HG03196 (cell line): ENCODE measurements around the gene CUEDC2.

Experiments used
- ATAC-seq: cut with Tn5 transposase; IDR thresholded peaks from one replicate; pipeline ENCODE4 v1.9.1; 2021; ENCODE audit not compliant: unreplicated experiment

CUEDC2 gene

DNA sequence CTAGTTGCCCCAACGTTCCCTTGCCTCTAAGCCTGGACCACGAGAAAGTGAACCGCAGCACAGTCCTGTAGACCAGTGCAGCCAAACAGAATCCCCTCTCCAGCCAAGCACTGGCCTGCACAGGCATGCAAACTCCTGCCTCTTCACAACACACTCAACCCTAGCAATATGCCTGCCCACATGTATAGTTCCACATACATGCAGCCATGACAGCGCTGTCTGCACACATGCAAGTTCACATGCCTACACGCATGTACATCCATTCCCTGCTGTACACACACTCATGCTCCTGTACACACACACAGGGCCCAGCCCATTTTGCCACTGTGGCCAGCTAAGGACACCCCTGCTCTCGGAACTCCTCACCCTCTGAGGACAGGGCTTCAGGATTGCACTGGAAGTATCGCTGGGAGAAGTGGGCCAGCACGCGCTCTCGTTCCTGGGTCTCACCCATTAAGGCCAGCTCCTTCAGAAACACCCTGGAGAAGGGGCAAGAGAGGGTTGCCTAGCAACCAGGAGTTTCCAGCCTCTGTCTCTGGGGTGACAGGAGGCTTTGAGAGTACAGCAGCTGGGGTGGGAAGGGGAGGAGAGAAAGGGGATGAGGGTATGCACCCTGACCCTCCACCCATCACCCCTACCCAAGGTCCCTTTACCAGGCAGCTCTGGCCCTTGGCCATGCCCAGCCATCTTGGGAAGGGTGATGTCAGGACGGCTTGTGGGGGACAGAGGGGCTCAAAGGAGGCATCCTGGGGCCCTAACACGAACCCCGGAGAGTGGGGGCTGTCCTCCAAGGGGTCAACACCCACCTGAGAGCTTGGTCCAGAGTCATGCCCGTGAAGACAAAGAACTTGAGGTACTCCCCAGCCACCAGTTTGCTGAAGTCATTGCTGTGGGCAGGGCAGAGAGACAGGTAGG is 20.8 kb downstream of the CUEDC2 start:
- ATAC-seq: no peak

DNA sequence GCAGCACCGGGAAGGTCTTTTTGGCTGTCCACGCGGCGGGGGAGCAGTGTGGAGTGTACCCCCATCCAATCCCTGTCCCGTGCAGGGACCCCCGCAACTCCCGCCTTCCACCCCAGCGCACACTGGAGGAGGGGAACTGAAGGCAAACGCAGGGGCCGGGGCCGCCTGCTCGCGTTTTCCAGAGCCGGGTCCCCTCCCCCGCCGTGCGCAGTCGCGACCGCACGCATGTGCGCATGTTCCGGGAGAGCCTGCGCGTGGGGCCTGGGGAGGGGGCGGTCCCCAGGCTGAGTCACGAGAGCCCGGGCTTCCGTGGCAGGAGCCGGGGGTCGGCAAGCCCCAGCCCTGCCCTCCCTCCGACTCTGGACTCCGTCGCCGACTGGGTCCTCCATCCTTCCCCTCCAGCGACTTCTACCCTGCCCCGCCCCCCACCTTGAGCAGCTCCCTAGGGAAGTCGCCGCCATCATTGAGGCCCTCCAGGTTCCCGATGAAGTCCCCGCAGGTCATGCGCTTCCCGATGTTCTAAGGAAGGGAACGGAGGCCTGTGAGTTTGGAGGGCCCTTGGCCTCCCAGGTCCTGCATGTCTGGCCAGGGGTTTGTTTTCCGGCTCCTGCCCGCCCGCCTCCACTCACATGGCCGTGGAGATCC is 21.8 kb downstream of the CUEDC2 start:
- ATAC-seq: no peak

DNA sequence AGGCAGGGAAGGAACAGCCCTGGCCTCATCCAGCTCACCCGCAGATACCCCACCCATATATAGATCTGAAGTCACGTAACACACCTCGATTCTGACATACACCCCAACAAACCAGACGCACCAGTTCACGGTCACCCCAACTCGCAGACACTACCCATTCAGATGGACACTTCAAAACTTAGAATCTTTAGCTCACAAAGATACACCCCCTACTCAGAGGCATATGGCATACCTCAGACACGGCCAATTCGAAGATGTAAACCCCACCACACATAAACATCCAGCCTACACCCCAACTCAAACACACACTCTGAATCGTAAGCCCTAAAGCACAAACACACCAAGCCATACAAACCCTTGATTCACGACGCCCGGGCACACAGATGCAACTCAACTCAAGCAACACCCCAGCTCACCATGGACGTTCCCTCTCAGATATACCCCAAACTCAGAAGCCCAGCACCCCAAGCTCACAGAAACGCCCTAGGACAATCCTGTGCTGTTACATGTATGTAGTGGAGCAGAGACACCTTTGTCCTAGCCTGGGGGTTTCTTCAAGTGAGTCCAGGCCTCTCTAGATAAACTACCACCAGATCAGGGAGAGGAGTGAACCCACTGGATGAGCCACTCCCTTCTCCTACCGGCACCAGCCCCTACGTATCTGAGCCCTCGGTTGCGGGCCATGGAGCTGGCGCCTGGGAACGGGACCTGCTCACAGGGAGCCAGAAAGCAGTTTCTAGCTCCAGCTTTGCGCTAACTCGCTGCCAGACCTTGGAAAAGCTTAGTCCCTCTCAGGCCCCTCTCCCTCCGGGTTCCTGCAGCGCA is 22.6 kb downstream of the CUEDC2 start:
- ATAC-seq: no peak

DNA sequence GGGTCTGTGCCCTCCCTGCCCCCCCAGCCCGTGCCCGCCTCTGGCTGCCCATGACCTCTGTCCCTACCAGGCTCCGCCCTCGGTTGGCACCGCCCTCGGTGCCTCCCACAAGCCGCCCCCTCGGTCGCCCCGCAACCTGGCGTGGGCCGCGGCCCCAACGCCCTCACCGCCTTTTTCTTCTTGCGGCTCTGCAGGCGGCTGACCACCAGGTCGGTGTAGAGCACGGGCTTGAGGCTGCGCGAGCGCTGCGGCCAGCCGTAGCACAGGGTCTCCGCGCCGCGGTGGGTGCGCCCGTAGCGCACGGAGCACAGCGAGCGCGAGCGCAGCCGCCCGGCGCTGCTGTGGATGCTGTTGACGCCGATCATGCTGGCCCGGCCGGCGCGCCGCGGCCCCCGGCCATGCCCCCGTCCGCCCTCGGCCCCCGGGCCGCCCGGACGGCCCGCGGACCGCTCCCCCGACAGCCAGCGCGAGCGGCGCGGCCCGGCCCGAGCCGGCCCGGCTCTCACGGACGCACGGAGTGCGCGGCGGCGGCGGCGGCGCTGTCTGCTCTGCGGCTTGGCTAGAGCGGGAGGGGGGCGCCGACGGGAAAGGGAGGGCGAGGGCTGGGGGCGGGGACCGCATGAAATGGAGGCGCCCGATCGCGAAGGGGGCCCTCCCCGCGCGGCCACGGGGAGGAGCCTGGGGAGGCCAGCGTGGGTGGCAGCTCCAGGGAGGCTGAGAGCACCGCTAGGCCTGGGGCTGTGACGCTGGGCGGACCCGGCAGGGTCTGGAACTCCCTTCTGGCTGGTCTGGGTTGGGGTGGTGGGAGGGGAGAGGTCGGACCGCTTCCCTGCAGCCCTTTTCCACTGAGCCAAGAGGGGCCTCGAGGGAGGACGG is 23.4 kb downstream of the CUEDC2 start:
- ATAC-seq: no peak

DNA sequence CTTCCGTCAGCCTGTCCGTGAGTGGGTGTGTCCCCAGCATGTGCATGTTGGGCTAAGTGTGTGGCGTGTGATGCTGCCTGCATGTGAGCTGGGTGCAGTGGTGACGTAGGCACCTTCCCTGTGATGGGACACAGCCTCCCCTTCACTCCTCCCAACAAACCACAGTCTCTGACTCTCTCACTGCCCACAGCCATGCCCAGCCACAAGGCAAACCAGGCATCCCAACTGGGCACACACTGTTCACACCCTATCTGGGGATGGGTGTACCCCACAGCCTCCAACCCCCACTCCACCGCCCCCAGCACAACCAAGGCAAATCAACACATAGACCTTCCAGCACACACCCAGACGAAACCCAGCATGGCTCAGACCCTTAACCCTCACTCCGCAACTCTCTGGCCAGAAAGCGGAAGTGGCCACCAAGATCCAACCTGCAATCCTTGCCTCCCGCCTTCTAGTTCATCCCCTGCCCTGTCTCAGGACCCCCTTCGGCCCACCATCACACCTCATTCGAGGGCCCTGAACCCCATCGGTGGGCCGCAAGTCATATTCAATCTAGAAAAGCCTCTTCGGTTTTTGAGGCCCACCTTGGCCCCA is 24.1 kb downstream of the CUEDC2 start:
- ATAC-seq: no peak

DNA sequence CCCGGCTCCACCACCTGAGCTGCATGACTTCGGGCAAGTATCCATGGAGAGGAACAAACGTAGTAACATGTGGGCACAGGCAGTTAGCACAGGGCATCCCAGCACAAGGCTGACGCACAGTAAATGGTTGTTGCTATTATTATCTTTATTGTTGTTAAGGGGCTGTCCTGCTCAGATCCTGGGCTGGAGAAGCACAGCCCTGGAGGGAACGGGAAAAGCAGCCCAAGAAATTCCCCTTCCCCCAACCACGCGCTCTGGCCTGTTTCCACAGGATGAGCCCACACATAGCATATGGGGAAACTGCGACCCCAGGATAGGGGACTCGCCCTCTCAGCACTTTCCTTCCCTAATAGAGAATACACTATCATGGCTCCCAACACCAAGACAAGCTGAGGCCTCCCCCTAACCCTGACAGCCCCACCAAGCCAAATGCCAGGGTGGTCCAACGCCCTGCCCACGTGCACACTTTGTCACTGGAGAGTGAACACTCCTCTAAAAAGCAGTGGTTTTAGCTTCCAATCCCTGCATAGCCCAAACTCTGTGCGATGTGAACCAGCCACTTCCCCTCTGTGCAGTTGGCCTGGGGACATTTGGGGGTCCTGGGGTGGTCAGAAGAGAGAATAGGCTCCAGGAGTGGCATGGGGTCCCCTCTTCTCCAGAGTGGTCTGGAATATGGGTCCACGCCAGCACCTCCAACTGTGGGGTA is 24.8 kb downstream of the CUEDC2 start:
- ATAC-seq: no peak

DNA sequence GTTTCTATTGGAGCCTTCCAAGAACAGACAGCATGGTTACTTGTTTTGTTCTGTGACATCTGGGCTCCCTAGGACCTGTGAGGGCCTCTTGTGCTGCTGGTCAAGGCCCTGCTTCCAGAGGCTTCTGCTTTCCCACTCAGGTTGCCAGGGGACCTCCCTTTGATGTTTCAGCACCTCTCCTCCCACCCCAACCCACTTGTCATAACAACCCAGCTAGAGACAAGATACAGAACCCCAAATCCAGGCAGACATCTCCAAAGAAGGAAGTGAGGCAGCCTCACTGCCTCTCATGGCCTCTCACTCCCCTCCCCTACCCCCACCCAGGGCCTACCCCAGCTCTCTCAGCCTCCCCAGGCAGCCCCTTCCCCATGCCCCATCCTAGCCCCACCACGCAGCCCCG is 25.6 kb downstream of the CUEDC2 start:
- ATAC-seq: no peak

DNA sequence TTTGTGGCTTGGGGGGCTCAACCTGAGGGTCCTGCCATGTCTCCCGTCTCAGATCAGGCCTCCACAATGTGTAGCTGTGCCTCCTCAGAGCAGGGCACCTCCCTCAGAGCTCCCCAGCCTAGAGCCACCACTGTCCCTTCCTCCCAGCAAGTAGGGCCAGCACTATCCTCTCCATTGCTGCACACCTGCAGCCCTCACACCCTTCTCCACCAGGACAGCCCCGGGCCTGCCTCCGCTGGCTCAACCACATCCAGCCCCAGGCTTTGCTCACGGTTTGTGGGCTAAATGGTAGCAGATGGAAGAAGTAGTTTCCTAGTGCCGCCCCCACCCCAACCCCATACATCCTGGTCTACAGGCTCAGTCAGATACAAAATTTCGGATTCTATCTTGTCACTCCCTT is 26.7 kb downstream of the CUEDC2 start:
- ATAC-seq: no peak

DNA sequence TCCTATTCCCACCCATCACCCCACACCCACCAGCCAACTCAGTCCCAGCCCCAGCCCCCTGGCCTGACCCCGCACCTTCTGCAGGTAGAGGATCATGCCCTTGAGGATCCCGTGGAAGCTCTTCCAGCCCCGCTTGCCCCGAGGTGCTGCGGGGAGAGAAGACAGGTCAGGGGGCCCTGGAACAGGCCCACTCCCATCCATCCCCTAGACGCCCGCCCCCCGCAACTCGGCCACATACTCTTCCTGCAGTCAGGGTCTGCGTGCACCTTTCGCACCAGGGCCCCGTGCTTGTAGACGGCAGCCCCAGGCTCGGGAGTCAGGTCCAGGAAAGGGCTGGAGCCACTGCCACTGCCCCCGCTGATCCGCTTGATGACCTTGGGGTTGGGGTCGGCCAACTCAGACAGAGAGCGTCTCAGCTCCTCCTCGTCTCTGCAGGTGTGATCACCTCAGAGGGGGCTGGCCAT is 27.2 kb downstream of the CUEDC2 start:
- ATAC-seq: no peak

DNA sequence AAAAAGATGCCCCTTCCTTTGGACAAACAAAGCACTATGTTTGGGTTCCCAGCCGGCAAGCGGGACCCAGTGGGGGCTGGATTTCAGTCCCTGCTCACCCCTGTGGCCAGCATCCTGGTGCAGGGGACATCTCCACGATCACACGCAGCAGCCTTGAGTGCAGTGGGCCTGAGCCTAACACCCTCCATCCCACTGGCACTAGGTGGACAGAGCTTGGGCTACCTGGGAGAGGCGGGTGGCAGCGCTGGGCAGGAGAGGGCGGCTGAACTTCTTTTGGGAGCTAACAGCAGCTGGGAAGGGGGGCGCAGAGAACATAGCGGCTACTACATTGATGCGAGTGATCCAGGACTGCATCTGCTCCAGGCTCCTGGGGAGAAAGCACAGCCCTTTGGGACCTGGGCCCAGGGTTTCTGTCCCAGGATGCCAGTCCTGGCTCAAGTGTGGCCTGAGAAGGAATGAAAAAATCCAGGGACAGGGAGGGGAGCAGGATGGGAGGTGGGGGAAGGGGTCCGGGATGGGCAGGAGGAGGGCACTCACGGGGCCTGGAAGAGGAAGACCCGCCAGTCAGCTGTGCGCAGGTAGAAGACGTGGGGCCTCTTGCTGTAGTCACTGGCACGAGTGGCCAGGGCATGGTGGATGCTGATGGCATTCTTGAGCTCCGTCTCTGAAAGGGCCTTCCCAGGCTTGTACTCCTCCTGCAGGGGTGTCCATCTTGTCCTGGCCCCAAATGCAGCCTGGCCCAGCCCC is 27.8 kb downstream of the CUEDC2 start:
- no peak for ATAC-seq

DNA sequence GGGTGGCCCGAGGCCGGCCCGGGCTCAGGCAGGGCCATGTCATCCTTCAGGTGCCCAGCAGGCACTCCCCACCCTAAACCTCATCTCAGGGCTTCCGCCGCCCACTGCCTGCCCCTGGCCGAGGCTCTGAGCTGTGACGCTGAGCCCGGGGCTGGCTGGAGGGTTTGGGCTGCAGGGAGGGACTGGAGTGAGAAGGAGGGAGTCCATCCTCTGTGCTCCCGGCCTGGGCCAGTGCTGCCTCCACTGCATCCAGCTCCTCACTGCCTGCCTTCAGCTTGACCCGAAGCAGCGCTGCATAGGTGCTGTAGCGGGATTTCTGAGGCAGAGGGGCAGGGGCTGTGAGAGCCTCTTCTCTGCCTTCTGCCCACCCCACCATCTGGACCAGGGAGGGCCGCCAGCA is 29.3 kb downstream of the CUEDC2 start:
- ATAC-seq: no peak

DNA sequence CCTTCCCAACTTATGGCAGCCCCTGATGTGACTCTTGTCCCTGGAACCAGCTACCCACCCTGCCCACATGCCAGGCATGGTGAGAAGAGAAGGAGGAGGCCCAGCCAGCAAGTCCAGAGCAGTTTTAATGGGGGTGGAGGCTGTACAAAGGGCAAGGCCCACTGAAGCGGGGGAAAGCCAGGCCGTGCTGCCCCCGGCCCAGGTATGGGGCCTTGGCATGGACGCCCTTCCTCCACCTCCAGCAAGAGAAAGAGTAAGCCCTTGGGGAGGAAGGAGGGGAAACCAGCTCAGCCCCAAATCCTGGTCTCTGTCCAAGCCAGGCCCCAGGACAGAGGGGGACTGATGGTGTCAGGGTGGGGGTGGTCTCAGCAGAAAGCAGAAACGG is 29.9 kb downstream of the CUEDC2 start:
- no peak for ATAC-seq

DNA sequence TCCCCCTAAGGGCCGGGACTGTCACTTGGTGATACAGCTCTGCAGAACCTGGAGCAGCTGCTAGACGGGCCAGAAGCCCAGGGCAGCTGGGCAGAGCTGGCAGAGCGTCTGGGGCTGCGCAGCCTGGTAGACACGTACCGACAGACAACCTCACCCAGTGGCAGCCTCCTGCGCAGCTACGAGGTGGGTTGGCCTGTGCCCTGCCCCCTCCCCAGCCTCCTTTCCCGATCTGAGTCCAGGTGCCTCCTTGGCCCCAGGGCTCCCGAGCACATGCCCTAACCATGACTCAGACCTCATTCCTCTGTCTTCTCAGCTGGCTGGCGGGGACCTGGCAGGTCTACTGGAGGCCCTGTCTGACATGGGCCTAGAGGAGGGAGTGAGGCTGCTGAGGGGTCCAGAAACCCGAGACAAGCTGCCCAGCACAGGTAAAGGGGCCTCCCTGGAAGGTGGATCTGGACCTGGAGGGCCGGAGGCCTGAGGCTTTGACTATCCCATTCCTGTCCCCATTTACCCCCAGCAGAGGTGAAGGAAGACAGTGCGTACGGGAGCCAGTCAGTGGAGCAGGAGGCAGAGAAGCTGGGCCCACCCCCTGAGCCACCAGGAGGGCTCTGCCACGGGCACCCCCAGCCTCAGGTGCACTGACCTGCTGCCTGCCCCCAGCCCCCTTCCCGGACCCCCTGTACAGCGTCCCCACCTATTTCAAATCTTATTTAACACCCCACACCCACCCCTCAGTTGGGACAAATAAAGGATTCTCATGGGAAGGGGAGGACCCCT is 30.5 kb downstream of the CUEDC2 start:
- ATAC-seq: no peak

DNA sequence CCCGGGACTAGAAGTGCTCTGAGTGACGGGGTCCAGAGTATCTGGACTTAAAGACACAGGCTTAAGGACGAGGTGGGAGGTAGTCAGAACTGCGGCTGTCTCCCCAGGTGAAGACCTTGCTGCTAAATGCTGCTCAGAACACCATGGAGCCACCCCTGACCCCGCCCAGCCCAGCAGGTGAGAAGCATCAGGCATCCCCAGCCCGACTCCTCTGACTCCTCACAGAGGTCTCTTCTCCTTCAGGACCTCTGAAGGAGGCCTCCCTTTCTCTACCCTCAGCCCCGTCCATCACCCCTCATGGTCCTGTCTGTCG is 31.1 kb downstream of the CUEDC2 start:
- ATAC-seq: no peak

DNA sequence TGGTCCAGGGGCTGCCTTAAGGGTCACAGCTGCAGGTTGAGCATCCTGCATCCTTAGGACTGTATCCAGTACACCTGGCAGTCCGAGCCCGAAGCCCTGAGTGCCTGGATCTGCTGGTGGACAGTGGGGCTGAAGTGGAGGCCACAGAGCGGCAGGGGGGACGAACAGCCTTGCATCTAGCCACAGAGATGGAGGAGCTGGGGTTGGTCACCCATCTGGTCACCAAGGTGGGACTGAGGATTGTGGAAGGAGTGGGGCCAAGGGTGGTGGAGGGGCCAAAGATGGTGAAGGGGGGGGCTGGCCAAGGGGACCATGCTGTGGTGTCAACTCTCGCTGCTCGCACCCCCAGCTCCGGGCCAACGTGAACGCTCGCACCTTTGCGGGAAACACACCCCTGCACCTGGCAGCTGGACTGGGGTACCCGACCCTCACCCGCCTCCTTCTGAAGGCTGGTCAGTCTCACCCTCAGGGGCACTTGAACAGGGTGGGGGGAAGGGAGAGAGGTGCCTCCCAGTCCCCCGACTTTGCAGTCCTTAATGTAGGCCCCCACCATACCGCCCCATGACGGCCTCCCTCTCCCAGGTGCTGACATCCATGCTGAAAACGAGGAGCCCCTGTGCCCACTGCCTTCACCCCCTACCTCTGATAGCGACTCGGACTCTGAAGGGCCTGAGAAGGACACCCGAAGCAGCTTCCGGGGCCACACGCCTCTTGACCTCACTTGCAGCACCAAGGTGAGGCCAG is 31.6 kb downstream of the CUEDC2 start:
- no peak for ATAC-seq

DNA sequence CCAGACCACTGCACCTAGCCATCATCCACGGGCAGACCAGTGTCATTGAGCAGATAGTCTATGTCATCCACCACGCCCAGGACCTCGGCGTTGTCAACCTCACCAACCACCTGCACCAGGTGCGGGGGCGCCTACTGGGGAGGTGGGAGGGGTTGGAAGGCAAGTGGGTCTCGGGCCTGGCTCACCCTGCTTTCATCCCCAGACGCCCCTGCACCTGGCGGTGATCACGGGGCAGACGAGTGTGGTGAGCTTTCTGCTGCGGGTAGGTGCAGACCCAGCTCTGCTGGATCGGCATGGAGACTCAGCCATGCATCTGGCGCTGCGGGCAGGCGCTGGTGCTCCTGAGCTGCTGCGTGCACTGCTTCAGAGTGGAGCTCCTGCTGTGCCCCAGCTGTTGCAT is 32.3 kb downstream of the CUEDC2 start:
- no peak for ATAC-seq

DNA sequence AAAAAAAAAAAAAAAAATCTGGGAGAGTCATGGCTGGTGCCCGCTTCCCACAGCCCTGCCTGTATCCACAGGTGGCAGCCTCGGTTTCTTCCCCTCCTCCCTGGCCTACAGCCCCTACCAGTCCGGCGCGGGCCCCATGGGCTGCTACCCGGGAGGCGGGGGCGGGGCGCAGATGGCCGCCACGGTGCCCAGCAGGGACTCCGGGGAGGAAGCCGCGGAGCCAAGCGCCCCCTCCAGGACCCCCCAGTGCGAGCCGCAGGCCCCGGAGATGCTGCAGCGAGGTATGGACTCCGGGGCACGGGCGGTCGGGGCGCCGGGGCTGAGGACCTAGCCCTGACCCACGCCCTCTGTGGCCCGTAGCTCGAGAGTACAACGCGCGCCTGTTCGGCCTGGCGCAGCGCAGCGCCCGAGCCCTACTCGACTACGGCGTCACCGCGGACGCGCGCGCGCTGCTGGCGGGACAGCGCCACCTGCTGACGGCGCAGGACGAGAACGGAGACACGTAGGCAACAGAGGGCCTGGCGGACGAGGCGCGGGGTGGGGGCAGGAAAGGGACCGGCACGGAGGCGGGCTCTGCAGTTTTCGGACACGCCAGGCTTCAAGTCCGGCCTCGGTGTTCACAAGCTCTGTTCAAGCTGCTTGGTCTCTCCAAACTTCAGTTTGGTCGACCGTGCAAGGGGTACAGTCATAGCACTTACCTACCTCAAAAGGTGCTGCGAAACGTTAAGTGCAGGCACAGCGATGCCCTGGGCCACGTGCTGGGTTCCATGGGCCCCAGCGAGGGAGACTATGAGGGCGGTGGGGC is 33.0 kb downstream of the CUEDC2 start:
- peak; percentile 31 for ATAC-seq
